Limb (tissue), 2 donors: ENCODE measurements around the gene HOXA7.
A peak's percentile ranks its signal among the peaks of the same experiment; 100 is the strongest.

Experiments used
- DNase-seq, 2 donors: peaks; one replicate each; pipeline ENCODE4 v3.0.0-alpha.2; 2016; ENCODE audit errors: extremely low spot score in 2 of 2

Gene HOXA7

GRCh38 chr7:27160546-27161213, 4.2 kb upstream of the HOXA7 start:
- DNase-seq = peak; percentile 89 to 97

GRCh38 chr7:27160145-27160545, 3.7 kb upstream of the HOXA7 start:
- peak in 1 of 2 donors; percentile 78 for DNase-seq

GRCh38 chr7:27159266-27160144, 3.0 kb upstream of the HOXA7 start:
- peak in 1 of 2 donors; percentile 65 for DNase-seq

GRCh38 chr7:27158436-27159265, 2.2 kb upstream of the HOXA7 start:
- peak in 1 of 2 donors; percentile 65 for DNase-seq

- peak in 1 of 2 donors; percentile 59 for DNase-seq
Observed at GRCh38 chr7:27157702-27158431, 1.4 kb upstream of the HOXA7 start.

- DNase-seq = no peak
Observed at GRCh38 chr7:27156916-27157701, 634 bp upstream of the HOXA7 start.

GRCh38 chr7:27155816-27156507, 513 bp downstream of the HOXA7 start:
- DNase-seq = no peak

- DNase-seq = peak in 1 of 2 donors; percentile 65
Observed at GRCh38 chr7:27154901-27155815, 1.3 kb downstream of the HOXA7 start.

GRCh38 chr7:27154369-27154768, 2.1 kb downstream of the HOXA7 start:
- DNase-seq = peak in 1 of 2 donors; percentile 40

- DNase-seq = peak in 1 of 2 donors; percentile 37
Observed at GRCh38 chr7:27153526-27153925, 2.9 kb downstream of the HOXA7 start.

GRCh38 chr7:27152816-27153442, 3.5 kb downstream of the HOXA7 start:
- DNase-seq = no peak

GRCh38 chr7:27151931-27152815, 4.3 kb downstream of the HOXA7 start, which contains the start of gene HOXA3:
Gene HOXA3, minus strand, starts transcription at chr7:27152583. Its CDS starts 41,943 bp downstream, at chr7:27110640.
- DNase-seq = peak; percentile 84 to 88

GRCh38 chr7:27151341-27151930, 5.0 kb downstream of the HOXA7 start:
- DNase-seq = peak in 1 of 2 donors; percentile 71

GRCh38 chr7:27150568-27151340, 5.7 kb downstream of the HOXA7 start:
- peak; percentile 84 to 92 for DNase-seq

GRCh38 chr7:27149842-27150567, 6.5 kb downstream of the HOXA7 start:
- no peak for DNase-seq
